Endodermal cell (in vitro differentiated cells): ENCODE data around the gene FBXW12. TPM values are rescaled to one million over a fixed set of nuclear protein-coding genes. Genes with fewer than 3 reads are reported as not detected.

Experiments
- DNase-seq: peaks from one replicate; pipeline ENCODE4 v3.0.0-alpha.2; 2017
- H3K27ac ChIP-seq: 2 replicates; pipeline ENCODE4 v1.5.1; 2013; ENCODE audit warnings: mild to moderate bottlenecking, low read depth, low read length, moderate library complexity
- H3K27me3 ChIP-seq: 2 replicates; pipeline ENCODE4 v1.6.1; 2013; ENCODE audit warnings: mild to moderate bottlenecking, low read length, moderate library complexity; ENCODE audit not compliant: insufficient read depth, control insufficient read depth, poor library complexity, severe bottlenecking
- H3K36me3 ChIP-seq: 2 replicates; pipeline ENCODE4 v1.7.0; 2013; ENCODE audit warnings: mild to moderate bottlenecking, low read length, moderate library complexity; ENCODE audit not compliant: control insufficient read depth, insufficient read depth
- H3K4me1 ChIP-seq: one replicate; pipeline ENCODE4 v1.7.0; 2013; ENCODE audit warnings: low read length; ENCODE audit not compliant: control insufficient read depth, insufficient read depth
- H3K4me3 ChIP-seq: 2 replicates; pipeline ENCODE4 v1.5.1; 2013; ENCODE audit warnings: mild to moderate bottlenecking, low read length, moderate library complexity
- H3K9ac ChIP-seq: 2 replicates; pipeline ENCODE4 v1.6.1; 2013; ENCODE audit warnings: mild to moderate bottlenecking, low read length, moderate library complexity; ENCODE audit not compliant: poor library complexity, severe bottlenecking; ENCODE audit errors: extremely low read depth
- H3K9me3 ChIP-seq: 2 replicates; pipeline ENCODE4 v1.6.1; 2013; ENCODE audit warnings: mild to moderate bottlenecking, low read length, moderate library complexity; ENCODE audit not compliant: control insufficient read depth
- H3K27ac Mint-ChIP-seq: 2 replicates; pipeline ENCODE4 v1.8.0; 2020; ENCODE audit warnings: mixed read lengths
- H3K27me3 Mint-ChIP-seq: 2 replicates; pipeline ENCODE4 v1.8.0; 2021; ENCODE audit warnings: mild to moderate bottlenecking, mixed read lengths; ENCODE audit not compliant: insufficient read depth
- H3K36me3 Mint-ChIP-seq: 2 replicates; pipeline ENCODE4 v1.8.0; 2020; ENCODE audit warnings: low read depth, mixed read lengths
- H3K4me1 Mint-ChIP-seq: 2 replicates; pipeline ENCODE4 v1.8.0; 2020; ENCODE audit warnings: mixed read lengths
- H3K4me3 Mint-ChIP-seq: 2 replicates; pipeline ENCODE4 v1.8.0; 2020; ENCODE audit warnings: mild to moderate bottlenecking, moderate library complexity, mixed read lengths
- H3K9me3 Mint-ChIP-seq: 2 replicates; pipeline ENCODE4 v1.8.0; 2020; ENCODE audit warnings: mild to moderate bottlenecking, mixed read lengths
- CTCF ChIP-seq: fragments of 200-600 bp; sonication (generic); conservative IDR thresholded peaks from 2 replicates; pipeline ENCODE4 v1.5.0; 2021; ENCODE audit warnings: antibody characterized with exemption, mild to moderate bottlenecking
- WGBS, 2 experiments: methylation state at CpG; one replicate each; pipeline versions ENCODE4 v1.1.5 to v1.1.7; 2013; ENCODE audit warnings: missing lambda C conversion rate in 2 of 2, mixed read lengths in 1 of 2; ENCODE audit not compliant: insufficient coverage in 1 of 2, insufficient read length in 1 of 2; 5-methylcytosine and 5-hydroxymethylcytosine counted together
- total RNA-seq, 2 donors: library from RNA; stranded (reverse); fragmentation: NEBNext Ultra II Directional in 1 of 2; extraction: Animal tissue kit (Norgen Biotek cat#: 25700) in 1 of 2; gene quantifications; 2 replicates in 1 of 2; 3 replicates in 1 of 2; pipeline ENCODE4 v1.2.1, GENCODE V29; 2021

Gene FBXW12
- total RNA-seq, 2 donors from 2014 or later, result 0.13 to 1.4 TPM

- no peak overlapping the region for H3K27ac Mint-ChIP-seq
- Histone ChIP-seq H3K9me3 (peaks cover 20% of the 10 kb centered on the region), H3K9ac (no peak overlapping the region), H3K27ac (no peak overlapping the region), H3K36me3 (no peaks in the 10 kb centered on the region), H3K4me3 (no peak overlapping the region), H3K4me1 (peaks cover 10% of the 10 kb centered on the region), H3K27me3 (no peaks in the 10 kb centered on the region)
- no peaks in the 10 kb centered on the region for H3K36me3 Mint-ChIP-seq
- DNase-seq, result peak; percentile 54
- H3K9me3 Mint-ChIP-seq, result peaks cover 13% of the 10 kb centered on the region
- H3K27me3 Mint-ChIP-seq, result peaks cover 4% of the 10 kb centered on the region
- no peak overlapping the region for H3K4me3 Mint-ChIP-seq
- H3K4me1 Mint-ChIP-seq, result peaks cover 17% of the 10 kb centered on the region
- TF ChIP-seq CTCF, result no peak
Measured at GRCh38 chr3:48367201-48367600, 4.8 kb upstream of the FBXW12 start.

GRCh38 chr3:48369693-48370332 is 2.2 kb upstream of the FBXW12 start:
- Histone ChIP-seq H3K27me3 (no peaks in the 10 kb centered on the region), H3K9me3 (peaks cover under 1% of the 10 kb centered on the region), H3K4me1 (peaks cover 23% of the 10 kb centered on the region), H3K27ac (no peak overlapping the region), H3K9ac (no peak overlapping the region), H3K36me3 (no peaks in the 10 kb centered on the region), H3K4me3 (no peak overlapping the region)
- 76 to 88% methylated on average over 2 to 7 of the region's 7 CpGs for WGBS, 2 experiments
- DNase-seq, result peak; percentile 63
- Mint-ChIP-seq H3K27ac (no peak overlapping the region), H3K36me3 (no peaks in the 10 kb centered on the region), H3K4me3 (no peak overlapping the region), H3K27me3 (peaks cover 2% of the 10 kb centered on the region), H3K9me3 (no peaks in the 10 kb centered on the region), H3K4me1 (peaks cover 33% of the 10 kb centered on the region)
- TF ChIP-seq CTCF, result no peak

GRCh38 chr3:48370333-48370713 is 1.7 kb upstream of the FBXW12 start:
- 82 to 86% methylated on average over 4 to 7 of the region's 7 CpGs for WGBS, 2 experiments
- H3K27me3 Mint-ChIP-seq, result peaks cover 2% of the 10 kb centered on the region
- Histone ChIP-seq H3K27me3 (no peaks in the 10 kb centered on the region), H3K27ac (no peak overlapping the region), H3K4me1 (peaks cover 23% of the 10 kb centered on the region), H3K9ac (no peak overlapping the region), H3K4me3 (no peak overlapping the region), H3K36me3 (no peaks in the 10 kb centered on the region), H3K9me3 (no peaks in the 10 kb centered on the region)
- no peak overlapping the region for H3K4me3 Mint-ChIP-seq
- H3K4me1 Mint-ChIP-seq, result peaks cover 33% of the 10 kb centered on the region
- no peaks in the 10 kb centered on the region for H3K36me3 Mint-ChIP-seq
- H3K27ac Mint-ChIP-seq, result no peak overlapping the region
- no peak for TF ChIP-seq CTCF
- DNase-seq, result no peak
- H3K9me3 Mint-ChIP-seq, result no peaks in the 10 kb centered on the region
